Esophagus squamous epithelium (tissue), 4 donors: ENCODE measurements around the gene TM9SF4.

ENCODE experiments used
- CTCF ChIP-seq, 6 experiments: fragments of 450-650 bp in 4 of 6; fragments of 200-600 bp in 2 of 6; sonication (generic) in 2 of 6; IDR thresholded peaks; one replicate each; pipeline ENCODE4 v1.5.1; 2016 to 2019; ENCODE audit warnings: antibody characterized with exemption in 6 of 6, mild to moderate bottlenecking in 4 of 6, moderate library complexity in 4 of 6
- POLR2A ChIP-seq, 4 donors: fragments of 450-650 bp; IDR thresholded peaks; one replicate each; pipeline ENCODE4 v1.6.1; 2017; ENCODE audit warnings: antibody characterized with exemption in 4 of 4, mild to moderate bottlenecking in 4 of 4, moderate library complexity in 3 of 4

DNA sequence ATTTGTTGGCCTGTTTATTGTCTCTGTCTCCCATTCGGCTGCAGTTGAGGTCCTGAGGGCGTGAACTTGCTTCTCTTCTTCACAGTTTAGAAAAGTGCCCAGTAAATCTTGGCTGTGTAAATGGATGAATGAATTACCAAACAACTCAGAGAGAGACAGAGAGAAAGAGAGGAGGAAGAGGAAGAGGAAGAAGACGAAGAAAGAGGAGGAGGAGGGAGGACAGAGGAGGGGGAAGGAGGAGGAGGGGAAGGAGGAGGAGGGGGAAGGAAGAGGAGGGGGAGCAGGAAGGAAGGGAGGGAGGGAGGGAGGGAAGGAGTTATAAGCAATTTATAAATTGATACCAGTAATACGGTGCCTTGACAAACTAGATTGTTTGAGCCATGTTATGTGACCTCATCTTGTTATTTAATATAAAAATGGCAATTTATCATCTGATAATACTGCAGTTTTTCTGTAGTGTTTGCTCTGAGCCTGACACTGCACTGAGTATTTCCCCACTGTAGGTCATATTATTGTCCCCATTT, 38.8 kb upstream of the TM9SF4 start:
- no peak for TF ChIP-seq CTCF (IDR thresholded peaks at IDR 0.05)
- TF ChIP-seq POLR2A (IDR thresholded peaks at IDR 0.05): no peak
